ENCODE results near the gene FOXQ1. TPM values are rescaled to one million over a fixed set of nuclear protein-coding genes. Genes with fewer than 3 reads are reported as not detected.

The FOXQ1 gene
- polyA plus RNA-seq, 3 donors from 2014 or later = not detected

GRCh38 chr6:1280666-1281300, 31.1 kb upstream of the FOXQ1 start:
- Mint-ChIP-seq H3K4me3 (no peak overlapping the region), H3K36me3 (no peaks in the 10 kb centered on the region), H3K27ac (no peak overlapping the region), H3K9me3 (no peaks in the 10 kb centered on the region), H3K4me1 (peaks cover 0 to 7% of the 10 kb centered on the region in 2 donors), H3K27me3 (ENCODE audit: low read depth in 3 of 3) (peaks cover 3 to 10% (median 9%) of the 10 kb centered on the region in 3 donors)
- no peak for DNase-seq

DNA sequence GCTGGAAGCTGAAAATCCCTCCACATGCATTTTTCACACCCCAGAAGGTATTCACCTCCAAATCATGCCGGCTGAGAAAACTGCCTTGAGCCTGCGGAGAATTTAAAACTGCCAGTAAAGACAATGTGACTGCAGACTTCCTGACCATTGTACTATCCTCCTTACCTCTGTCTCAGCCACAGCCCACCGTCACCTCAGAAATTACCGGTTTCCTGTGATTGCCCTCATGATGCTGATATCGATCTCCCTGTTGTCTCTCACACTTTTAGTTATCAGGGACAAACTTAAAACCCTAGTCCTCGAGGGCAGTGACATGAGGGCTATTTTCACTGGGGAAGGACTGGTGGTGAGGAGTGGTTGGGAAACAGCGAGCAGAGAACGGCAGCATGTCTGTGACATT, 30.2 kb upstream of the FOXQ1 start:
- DNase-seq = no peak
- H3K4me3 Mint-ChIP-seq = no peak overlapping the region
- no peaks in the 10 kb centered on the region for H3K9me3 Mint-ChIP-seq
- peaks cover 0 to 7% of the 10 kb centered on the region in 2 donors for H3K4me1 Mint-ChIP-seq
- H3K36me3 Mint-ChIP-seq = no peaks in the 10 kb centered on the region
- H3K27ac Mint-ChIP-seq = no peak overlapping the region
- H3K27me3 Mint-ChIP-seq (ENCODE audit: low read depth in 3 of 3) = peaks cover 3 to 12% (median 9%) of the 10 kb centered on the region in 3 donors

GRCh38 chr6:1283501-1283900, 28.4 kb upstream of the FOXQ1 start:
- no peak overlapping the region for H3K4me3 Mint-ChIP-seq
- H3K36me3 Mint-ChIP-seq = no peaks in the 10 kb centered on the region
- H3K27me3 Mint-ChIP-seq (ENCODE audit: low read depth in 3 of 3) = peaks cover 3 to 12% (median 9%) of the 10 kb centered on the region in 3 donors
- no peaks in the 10 kb centered on the region for H3K9me3 Mint-ChIP-seq
- no peak overlapping the region for H3K27ac Mint-ChIP-seq
- DNase-seq = no peak
- peaks cover 0 to 7% of the 10 kb centered on the region in 2 donors for H3K4me1 Mint-ChIP-seq

DNA sequence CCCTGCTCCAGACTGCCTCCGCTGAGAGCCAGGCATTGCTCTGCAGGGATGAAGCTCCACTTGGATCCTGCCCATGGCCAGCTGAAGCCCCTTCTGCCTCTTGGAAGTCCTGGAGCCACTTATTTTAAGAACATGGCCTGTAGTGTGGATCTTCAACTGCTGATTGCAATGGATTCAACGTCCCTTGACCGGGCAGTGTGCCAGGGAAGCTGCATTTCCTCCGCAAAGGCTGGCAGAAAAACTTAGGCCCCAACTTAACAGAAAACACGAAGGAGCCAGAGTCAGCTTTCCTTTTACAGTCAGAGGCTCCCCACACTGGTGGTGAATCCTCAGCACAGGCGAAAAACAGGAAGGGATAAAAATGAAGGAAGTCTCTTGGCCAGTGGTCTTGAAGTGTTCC, 26.3 kb upstream of the FOXQ1 start:
- peaks cover 0 to 7% of the 10 kb centered on the region in 2 donors for H3K4me1 Mint-ChIP-seq
- DNase-seq = no peak
- H3K36me3 Mint-ChIP-seq = no peaks in the 10 kb centered on the region
- no peak overlapping the region for H3K27ac Mint-ChIP-seq
- no peak overlapping the region for H3K4me3 Mint-ChIP-seq
- H3K9me3 Mint-ChIP-seq = no peaks in the 10 kb centered on the region
- H3K27me3 Mint-ChIP-seq (ENCODE audit: low read depth in 3 of 3) = peaks cover 3 to 16% (median 9%) of the 10 kb centered on the region in 3 donors

- H3K4me1 Mint-ChIP-seq = peaks cover 0 to 7% of the 10 kb centered on the region in 2 donors
- H3K27ac Mint-ChIP-seq = no peak overlapping the region
- no peak overlapping the region for H3K4me3 Mint-ChIP-seq
- no peaks in the 10 kb centered on the region for H3K9me3 Mint-ChIP-seq
- no peak for DNase-seq
- H3K27me3 Mint-ChIP-seq (ENCODE audit: low read depth in 3 of 3) = peaks cover 3 to 12% (median 8%) of the 10 kb centered on the region in 3 donors
- H3K36me3 Mint-ChIP-seq = no peaks in the 10 kb centered on the region
Measured at GRCh38 chr6:1285956-1286355, 25.9 kb upstream of the FOXQ1 start.

DNA sequence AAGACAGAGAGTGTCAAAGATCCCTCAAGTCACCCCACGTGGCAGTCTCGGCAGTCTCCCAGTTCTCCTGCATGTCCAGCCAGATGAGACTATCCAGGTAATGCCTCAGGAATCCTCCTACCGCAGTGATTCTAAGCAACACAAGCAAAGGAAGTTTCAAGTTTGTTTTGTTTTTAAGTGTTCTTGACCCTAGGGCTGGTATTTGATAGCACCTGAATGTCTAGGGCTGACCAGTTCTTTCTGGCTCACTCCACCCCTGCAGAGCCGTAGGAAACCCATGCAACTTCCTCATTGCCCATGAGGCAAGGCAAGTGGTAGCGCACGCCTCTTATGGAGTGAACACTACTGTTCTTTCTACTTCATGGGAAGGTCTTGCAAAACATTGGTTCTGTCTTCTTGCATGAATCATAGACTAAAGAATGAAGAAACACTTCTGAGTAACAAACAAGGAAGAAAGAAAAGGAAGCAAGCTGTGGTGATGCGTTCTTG, 24.8 kb upstream of the FOXQ1 start:
- no peaks in the 10 kb centered on the region for H3K36me3 Mint-ChIP-seq
- DNase-seq = no peak
- H3K4me1 Mint-ChIP-seq = no peaks in the 10 kb centered on the region
- H3K27me3 Mint-ChIP-seq (ENCODE audit: low read depth in 3 of 3) = peaks cover 3 to 11% (median 4%) of the 10 kb centered on the region in 3 donors
- H3K9me3 Mint-ChIP-seq = no peaks in the 10 kb centered on the region
- H3K27ac Mint-ChIP-seq = no peak overlapping the region
- no peak overlapping the region for H3K4me3 Mint-ChIP-seq

DNA sequence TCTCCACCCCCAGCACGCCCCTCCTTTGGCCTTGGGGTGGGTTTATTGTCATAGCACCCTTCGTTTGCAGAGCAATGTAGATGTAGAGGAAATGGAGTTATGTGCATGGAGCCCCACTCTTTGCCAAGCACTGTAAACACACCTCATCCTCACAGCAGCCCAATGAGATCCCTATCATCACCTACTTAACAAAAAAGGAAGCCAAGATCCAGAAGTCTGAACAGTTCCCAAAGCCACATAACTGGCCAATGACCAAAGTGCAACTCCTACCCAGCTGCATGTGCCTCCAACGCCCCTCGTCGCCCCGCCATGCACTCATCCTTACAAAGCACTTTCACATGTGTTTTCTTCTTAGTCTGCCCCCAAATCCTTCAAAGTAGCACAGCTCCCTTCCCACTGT, 21.8 kb upstream of the FOXQ1 start:
- peaks cover 0 to 1% (median 0%) of the 10 kb centered on the region in 6 donors for H3K9me3 Mint-ChIP-seq
- DNase-seq = no peak
- H3K36me3 Mint-ChIP-seq = no peaks in the 10 kb centered on the region
- H3K27ac Mint-ChIP-seq = no peak overlapping the region
- H3K4me3 Mint-ChIP-seq = no peak overlapping the region
- peaks cover 2 to 12% (median 3%) of the 10 kb centered on the region in 3 donors for H3K27me3 Mint-ChIP-seq (ENCODE audit: low read depth in 3 of 3)
- no peaks in the 10 kb centered on the region for H3K4me1 Mint-ChIP-seq

GRCh38 chr6:1290805-1291204, 21.1 kb upstream of the FOXQ1 start:
- Mint-ChIP-seq H3K27me3 (ENCODE audit: low read depth in 3 of 3) (peaks cover 2 to 11% (median 3%) of the 10 kb centered on the region in 3 donors), H3K27ac (no peak overlapping the region), H3K9me3 (peaks cover 0 to 3% (median 0%) of the 10 kb centered on the region in 6 donors), H3K4me1 (no peaks in the 10 kb centered on the region), H3K4me3 (no peak overlapping the region), H3K36me3 (no peaks in the 10 kb centered on the region)
- DNase-seq = no peak

DNA sequence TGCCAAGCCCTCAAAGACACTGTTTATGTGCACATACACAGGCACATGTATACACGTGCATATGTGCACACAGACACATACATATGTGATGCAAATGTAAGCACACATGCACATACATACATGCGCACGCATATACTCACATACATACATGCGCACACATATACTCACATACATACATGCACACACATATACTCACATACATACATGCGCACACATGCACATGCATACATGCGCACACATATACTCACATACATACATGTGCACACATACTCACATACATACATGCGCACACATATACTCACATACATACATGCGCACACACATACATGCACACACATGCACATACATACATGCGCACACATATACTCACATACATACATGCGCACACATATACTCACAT, 20.5 kb upstream of the FOXQ1 start:
- Mint-ChIP-seq H3K36me3 (no peaks in the 10 kb centered on the region), H3K9me3 (peaks cover 0 to 3% (median 0%) of the 10 kb centered on the region in 6 donors), H3K27me3 (ENCODE audit: low read depth in 3 of 3) (peaks cover 0 to 8% (median 4%) of the 10 kb centered on the region in 3 donors), H3K4me3 (no peak overlapping the region), H3K27ac (no peak overlapping the region), H3K4me1 (no peaks in the 10 kb centered on the region)
- no peak for DNase-seq

GRCh38 chr6:1295420-1295819, 16.5 kb upstream of the FOXQ1 start:
- H3K9me3 Mint-ChIP-seq = peaks cover 0 to 3% (median 0%) of the 10 kb centered on the region in 6 donors
- peaks cover 5 to 21% (median 10%) of the 10 kb centered on the region in 3 donors for H3K27me3 Mint-ChIP-seq (ENCODE audit: low read depth in 3 of 3)
- H3K27ac Mint-ChIP-seq = no peak overlapping the region
- no peak for DNase-seq
- no peaks in the 10 kb centered on the region for H3K4me1 Mint-ChIP-seq
- no peak overlapping the region for H3K4me3 Mint-ChIP-seq
- H3K36me3 Mint-ChIP-seq = no peaks in the 10 kb centered on the region

DNA sequence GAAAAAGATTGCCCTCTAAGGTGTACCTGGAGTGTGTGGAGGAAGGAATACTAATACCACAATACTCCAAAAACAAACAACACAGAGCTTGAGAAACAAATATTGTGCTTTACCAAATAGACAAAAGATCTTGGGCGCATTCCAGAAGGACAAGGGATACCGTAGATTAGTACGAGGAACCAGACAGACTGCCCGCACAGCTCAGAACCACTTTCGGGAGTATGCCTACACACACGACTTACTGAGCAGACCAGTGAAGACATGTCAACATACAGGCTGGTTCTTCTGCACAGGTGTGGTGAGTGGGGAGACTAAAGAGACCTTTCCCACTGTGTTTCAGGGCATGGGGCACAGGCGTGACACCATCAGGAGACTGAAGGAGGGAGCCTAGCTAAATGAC, 15.8 kb upstream of the FOXQ1 start:
- H3K4me3 Mint-ChIP-seq = no peak overlapping the region
- no peaks in the 10 kb centered on the region for H3K4me1 Mint-ChIP-seq
- H3K27ac Mint-ChIP-seq = no peak overlapping the region
- H3K27me3 Mint-ChIP-seq (ENCODE audit: low read depth in 3 of 3) = peaks cover 5 to 21% (median 10%) of the 10 kb centered on the region in 3 donors
- H3K36me3 Mint-ChIP-seq = no peaks in the 10 kb centered on the region
- peaks cover 0 to 3% (median 0%) of the 10 kb centered on the region in 6 donors for H3K9me3 Mint-ChIP-seq
- no peak for DNase-seq

DNA sequence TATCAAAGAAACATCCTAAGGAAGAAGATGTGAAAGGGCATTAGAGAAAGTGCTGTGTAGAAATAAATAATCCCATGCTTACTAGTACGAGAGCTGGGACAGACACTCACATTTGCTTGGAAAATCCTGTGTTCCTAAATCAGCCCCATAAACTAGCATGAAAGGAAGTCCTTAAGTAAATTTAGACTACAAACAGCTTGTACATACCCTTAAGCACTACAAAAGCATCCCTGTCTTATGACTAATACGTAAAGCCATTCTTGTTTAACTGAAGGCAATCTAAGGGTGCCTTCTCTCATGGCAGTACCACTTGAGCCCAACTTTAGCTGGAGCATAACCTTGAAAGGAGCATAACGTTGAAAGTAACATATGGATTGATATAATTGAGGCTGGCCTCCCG, 15.4 kb upstream of the FOXQ1 start:
- H3K27me3 Mint-ChIP-seq (ENCODE audit: low read depth in 3 of 3) = peaks cover 8 to 21% (median 10%) of the 10 kb centered on the region in 3 donors
- no peaks in the 10 kb centered on the region for H3K4me1 Mint-ChIP-seq
- no peak overlapping the region for H3K4me3 Mint-ChIP-seq

DNA sequence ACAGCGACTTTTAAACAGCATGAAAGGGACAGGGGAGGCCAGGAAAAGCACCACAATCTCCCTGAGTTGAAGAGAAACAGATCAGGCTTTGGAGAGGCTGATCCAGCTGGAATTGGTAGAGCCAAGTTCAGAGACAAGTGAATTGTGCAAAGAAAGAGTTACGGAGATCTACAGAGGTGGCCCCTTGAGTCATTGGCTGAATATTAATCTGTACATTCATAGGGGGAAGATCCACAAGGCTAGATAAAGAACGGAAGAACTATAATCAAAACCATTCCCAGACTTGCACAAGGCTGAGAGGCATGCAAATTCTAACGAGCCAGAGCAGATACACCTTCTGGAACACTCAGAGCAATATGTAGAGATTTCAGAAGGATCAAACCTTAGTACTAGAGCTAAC, 14.2 kb upstream of the FOXQ1 start:
- Mint-ChIP-seq H3K9me3 (peaks cover 0 to 9% (median 0%) of the 10 kb centered on the region in 6 donors), H3K27ac (no peak overlapping the region), H3K27me3 (ENCODE audit: low read depth in 3 of 3) (peaks cover 8 to 21% (median 10%) of the 10 kb centered on the region in 3 donors), H3K36me3 (no peaks in the 10 kb centered on the region), H3K4me1 (no peaks in the 10 kb centered on the region), H3K4me3 (no peak overlapping the region)
- DNase-seq = no peak

More for the DNA sequence above, 15.4 kb upstream of the FOXQ1 start:
- H3K36me3 Mint-ChIP-seq = no peaks in the 10 kb centered on the region
- H3K27ac Mint-ChIP-seq = no peak overlapping the region
- H3K9me3 Mint-ChIP-seq = peaks cover 0 to 7% (median 0%) of the 10 kb centered on the region in 6 donors
- DNase-seq = no peak

GRCh38 chr6:1298768-1299167, 13.1 kb upstream of the FOXQ1 start:
- Mint-ChIP-seq H3K4me3 (no peak overlapping the region), H3K27me3 (ENCODE audit: low read depth in 3 of 3) (peaks cover 6 to 24% (median 11%) of the 10 kb centered on the region in 3 donors), H3K9me3 (peaks cover 0 to 9% (median 0%) of the 10 kb centered on the region in 6 donors), H3K4me1 (no peaks in the 10 kb centered on the region), H3K27ac (no peak overlapping the region), H3K36me3 (no peaks in the 10 kb centered on the region)
- no peak for DNase-seq

- H3K4me1 Mint-ChIP-seq = peaks cover 4% of the 10 kb centered on the region in 2 donors
- H3K27ac Mint-ChIP-seq = no peak overlapping the region
- no peaks in the 10 kb centered on the region for H3K36me3 Mint-ChIP-seq
- peaks cover 0 to 6% (median 0%) of the 10 kb centered on the region in 6 donors for H3K9me3 Mint-ChIP-seq
- no peak for DNase-seq
- peaks cover 4 to 23% (median 15%) of the 10 kb centered on the region in 3 donors for H3K27me3 Mint-ChIP-seq (ENCODE audit: low read depth in 3 of 3)
- no peak overlapping the region for H3K4me3 Mint-ChIP-seq
Measured at GRCh38 chr6:1306133-1306532, 5.8 kb upstream of the FOXQ1 start.

Data from immature natural killer cell (primary cell).